Middle frontal gyrus (tissue), 1 donor: ENCODE data around the gene METRNL.
"Not testable (repeated sequence)": the region's sequence is repeated elsewhere in the genome, so short reads cannot be mapped to it uniquely, and the experiment has no call there.

Experiments used
- DNase-seq: peaks from one replicate; pipeline ENCODE4 v3.0.0-alpha.2; 2015; ENCODE audit warnings: low spot score; ENCODE audit errors: extremely low spot score

METRNL gene

DNA sequence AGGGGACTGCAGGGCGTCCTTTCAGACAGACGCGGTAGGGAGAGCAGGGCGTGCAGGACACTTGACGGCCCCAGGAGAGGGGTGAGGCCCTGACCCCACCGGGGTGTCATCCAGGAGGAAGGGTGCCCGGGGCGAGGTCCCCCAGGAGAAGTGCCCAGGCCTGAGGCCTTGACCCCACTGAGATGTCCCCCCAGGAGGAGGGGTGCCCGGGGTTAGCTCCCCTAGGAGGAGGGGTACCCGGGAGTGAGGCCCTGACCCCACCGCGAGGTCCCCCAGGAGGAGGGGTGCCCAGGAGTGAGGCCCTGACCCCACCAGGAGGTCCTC lies 27.2 kb upstream of the METRNL start:
- no peak for DNase-seq

DNA sequence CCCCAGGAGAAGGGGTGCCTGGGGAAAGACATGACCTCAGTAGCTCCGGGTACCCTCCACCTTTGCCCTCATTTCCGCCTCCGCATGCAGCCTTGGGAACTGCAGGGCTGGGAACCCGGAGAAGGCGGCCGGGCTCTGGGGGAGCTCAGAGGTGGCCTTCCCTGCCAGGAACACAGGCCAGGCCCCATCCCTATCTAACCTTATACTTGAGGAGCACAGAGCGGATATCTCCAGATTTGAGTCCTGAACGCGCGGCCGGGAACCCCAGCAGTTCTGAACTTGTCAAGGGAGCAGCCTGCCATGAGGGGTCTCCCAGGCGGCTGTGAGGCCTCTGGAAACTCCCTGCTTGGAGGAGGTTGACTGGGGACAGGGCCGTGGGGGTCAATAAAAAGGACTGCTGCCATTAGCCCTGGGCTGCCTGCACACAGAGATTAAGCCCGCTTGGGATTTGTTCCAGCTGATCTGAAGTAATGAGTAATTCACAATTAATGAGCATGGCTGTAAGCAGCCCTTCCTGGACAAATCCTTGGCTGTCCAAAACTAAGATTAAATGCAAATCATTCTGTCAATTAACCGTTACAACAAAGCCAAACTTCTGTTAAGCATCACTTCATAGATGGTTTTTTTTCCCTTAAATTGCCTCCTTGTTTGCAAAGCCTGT lies 26.3 kb upstream of the METRNL start:
- DNase-seq = no peak

DNA sequence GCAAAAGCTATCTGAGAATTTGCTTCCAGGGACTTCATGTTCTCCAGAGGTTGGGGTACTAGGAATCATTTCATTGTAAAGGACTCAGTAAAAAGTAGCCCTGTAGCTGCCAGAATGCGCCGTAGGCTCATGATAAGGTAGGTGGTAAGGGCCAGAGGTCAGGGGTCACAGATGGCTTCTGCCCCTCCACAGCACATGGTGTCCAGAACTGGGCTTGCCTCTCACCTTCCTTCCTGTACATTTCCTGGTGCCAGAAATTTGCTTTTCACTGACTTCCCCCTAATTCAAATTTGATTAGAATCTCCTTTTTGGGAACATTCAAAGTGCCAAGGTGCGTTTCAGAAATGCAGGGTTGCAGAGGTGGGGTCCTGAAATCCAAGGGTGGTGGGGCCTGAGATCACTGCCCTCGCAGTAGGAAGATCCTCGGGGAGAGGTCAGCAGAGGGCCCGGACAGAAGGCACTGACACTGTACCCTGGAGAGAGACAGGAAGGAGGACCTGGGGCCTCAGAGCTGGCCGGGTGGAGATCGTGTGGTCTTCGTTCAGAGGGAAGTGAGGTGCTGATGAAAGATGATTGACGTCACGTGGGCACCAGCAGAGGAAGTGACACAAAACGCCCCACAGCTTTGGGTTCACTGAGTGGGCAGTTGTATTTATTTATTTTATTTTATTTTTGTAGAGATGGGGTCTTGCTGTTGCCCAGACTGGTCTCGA lies 25.5 kb upstream of the METRNL start:
- DNase-seq = no peak

DNA sequence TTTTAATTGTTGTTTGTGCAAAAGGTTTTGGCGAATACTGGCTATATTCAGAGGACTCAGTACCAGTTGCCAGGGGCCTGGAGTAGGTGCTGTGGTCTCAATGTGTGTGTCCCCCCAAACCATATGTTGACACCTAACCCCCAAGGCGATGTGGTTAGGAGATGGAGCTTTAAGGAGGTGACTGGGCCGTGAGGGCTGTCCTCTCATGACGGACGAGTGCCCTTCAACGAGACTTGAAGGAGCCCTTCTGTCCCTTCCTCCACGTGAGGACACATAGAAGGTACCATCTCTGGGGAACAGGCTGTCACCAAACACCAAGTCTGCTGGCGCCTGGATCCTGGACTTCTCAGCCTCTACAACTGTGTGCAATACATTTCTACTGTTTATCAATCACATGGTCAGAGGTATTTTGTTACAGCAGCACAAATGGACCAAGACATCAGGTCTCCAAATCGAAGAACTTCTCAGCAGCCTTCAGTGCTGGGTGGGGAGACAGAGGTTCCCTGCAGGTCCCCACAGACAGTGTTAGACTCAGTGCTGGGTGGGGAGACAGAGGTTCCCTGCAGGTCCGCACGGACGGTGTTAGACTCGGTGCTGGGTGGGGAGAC lies 24.8 kb upstream of the METRNL start:
- no peak for DNase-seq

DNA sequence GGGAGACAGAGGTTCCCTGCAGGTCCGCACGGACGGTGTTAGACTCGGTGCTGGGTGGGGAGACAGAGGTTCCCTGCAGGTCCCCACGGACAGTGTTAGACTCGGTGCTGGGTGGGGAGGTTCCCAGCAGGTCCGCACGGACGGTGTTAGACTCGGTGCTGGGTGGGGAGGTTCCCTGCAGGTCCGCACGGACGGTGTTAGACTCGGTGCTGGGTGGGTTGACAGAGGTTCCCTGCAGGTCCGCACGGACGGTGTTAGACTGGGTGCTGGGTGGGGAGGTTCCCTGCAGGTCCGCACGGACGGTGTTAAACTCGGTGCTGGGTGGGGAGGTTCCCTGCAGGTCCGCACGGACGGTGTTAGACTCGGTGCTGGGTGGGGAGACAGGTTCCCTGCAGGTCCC lies 24.2 kb upstream of the METRNL start:
- not testable (repeated sequence) for DNase-seq

DNA sequence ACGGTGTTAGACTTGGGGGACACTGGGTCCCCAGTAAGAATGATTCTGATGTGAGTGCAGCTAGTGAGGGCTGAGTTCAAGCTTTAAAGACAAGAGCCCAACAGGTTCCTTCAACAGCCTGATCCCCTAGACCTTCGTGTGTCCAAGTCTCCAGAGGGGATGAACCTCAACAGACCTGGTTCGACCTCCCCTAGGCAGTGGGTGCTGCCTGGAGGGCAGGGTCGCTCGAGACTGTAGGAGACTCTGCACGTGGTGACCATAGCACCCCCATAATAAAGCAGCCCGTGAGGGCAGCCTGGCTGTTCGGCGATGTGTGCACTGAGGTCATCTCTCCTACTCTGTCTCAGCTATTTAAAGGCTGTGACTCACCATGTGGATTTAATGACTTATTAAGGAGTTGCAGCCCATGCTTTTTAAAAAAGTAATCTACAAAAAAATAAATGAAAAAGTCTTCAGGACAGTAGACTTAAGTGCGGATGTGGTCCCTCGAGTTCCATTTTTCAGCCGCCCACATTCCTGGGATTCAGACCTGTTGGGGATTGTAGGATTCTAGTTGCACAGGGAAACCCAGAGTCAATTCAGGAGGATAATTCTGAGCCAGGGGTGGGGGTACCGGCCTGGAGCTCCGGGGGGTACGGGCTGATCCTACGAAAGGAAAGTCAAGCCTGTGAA lies 23.4 kb upstream of the METRNL start:
- no peak for DNase-seq

DNA sequence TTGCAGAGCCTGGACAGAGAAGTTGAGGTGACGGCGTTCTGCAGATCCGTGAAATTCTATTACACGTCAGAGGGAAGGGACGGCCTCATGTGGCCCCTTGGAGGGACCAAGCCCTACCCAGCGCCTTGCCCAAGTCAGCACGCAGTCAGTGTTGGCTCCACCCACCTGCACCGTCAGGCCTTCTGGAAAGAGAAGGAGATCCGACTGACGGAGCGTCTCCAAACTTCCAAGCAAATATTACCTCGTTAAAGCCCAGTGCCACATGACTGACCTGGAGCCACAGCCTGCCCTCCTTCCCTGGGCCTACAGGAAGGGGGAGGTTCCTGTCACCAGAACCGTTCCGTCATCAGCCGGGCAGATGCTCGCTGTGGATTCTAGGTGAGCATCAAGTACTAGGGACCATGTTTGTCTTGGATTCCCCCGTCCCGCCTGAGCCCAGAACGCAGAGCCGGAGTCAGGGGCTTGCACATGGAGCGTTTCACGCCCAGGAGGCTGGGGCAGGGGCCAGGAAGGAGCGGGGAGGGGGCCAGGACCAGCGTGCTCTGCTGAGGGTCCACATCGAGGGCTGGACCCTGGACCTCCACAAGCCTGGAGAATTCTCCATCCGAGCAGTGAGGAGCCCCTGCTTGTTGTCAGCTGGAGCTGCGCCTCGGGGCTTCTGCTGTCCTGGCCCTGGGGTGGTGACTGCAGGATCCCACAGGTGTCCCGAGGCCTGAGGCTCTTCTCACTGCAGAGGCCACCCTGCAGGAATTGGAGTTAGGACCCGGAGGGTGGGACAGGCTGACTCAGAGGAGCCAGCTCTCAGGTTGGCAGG lies 22.6 kb upstream of the METRNL start:
- no peak for DNase-seq

DNA sequence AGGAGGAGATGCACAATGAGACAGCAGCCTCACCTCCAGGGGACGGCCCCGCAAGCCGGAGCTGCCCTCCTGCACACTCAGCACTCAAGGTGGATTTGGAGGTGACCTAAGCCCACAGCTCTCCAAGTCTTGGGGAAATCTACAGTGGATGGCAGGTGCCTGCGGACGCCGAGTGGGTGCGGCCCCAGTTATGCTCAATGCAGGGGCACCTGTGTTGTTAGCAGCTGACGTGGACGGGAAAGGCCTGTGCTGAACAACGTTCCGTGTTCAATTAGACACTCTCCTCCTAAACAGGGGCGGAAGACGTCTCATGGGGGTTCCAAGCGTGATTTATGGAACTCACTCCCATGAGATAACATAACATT lies 22.0 kb upstream of the METRNL start:
- no peak for DNase-seq

DNA sequence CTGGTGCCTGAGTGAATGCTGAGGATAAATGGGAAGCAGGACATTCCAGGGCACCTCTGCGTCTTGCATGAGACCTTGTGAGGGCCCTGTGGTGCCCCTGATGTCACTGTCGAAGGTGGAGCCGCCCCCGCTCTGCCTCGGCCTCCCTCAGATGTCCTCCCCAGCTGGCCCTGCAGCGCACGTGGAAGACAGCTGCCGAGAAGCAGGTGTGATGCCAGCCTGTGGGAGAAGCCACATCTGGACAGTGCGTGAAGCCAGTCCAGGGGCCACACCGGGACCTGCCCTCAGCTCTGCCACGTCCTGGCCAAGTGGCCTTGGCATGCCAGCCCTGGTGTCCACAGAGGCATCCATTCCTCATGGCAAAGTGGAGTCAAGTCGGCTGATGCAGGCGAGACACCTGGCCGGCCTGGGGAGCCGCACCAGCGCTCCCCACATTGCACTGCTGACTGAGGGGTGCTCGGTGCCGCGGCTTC lies 21.6 kb upstream of the METRNL start:
- no peak for DNase-seq

DNA sequence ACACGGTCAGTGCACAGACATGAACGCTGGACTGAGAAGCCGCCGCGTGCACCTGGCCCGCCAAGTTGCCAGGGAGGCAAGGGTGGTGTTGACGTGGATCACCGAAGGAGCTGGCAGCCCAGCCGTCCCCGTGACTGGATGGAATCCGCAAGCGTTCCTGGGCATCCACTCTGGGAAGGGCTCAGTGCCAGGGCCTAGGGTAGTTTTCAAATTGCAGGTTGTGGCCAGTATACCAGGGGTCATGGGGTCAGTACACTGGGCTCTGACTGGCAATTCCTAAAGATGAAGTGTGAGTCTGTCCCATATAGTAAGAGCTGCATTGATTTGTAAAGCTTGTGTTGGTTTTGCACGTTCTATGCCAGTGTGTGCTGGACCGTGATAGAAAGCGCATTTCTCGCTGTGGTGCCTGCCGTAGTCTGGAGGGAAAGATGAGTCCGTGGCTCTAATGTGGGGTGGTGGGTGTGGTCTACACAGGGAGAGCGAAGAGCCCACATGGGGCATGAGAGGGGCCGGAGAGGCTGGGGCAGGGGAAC lies 21.1 kb upstream of the METRNL start:
- DNase-seq = no peak

DNA sequence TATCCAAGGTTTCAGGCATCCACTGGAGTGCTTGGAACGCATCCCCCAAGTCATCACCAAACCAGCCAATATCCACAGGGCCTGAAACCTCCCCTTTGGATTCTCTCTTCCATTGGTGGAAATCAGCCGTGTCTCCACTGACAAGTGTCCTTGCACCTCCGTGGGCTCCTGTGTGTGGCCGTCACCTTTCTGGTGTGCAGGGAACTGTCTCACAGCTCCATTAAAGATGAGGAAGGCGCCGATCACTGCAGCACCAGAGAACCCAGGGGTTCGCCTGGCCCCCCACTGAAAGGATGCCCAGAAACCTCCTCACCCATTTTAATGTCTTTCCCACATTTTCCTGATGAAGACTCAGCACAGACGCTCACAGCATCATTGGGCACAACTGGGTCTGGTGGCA lies 17.8 kb upstream of the METRNL start:
- DNase-seq = no peak

DNA sequence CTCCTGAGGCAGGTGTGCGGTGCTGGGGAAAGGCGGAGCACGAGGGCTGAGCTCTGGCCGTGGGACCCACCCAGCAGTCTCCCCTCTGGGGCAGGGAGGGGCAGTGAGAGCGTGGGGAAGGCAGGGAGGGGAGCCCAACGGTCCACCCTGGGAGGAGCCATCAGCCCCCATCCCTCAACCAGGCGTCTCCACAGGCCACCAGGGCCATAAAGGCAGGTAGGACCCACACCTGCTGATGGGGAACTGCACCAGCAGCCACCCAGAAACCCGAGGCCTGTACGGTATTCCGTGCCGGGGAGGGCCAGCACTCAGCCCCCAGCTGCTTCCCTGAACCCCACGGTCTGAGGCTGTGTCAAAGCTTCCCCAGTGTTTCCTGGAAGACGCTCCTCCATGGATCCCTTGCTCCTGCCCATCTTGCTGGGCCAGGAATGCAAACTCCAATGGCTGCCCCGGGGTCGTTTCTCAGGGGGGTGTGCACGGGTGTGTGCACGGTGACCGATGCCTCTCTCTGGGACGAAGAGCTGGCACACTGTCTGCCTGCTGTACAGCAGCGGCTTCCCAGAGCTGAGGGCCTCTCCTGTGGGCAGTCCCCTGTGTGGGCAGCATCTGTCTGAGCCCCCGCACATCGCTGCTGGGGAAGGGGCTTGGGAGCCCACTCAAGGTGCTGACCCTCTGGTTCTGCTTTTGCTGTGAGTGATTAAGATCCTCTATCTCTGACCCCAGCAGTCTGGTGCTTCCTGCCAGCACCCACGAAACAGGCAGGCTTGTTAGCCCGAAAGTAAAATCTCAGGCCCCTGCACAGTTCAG lies 17.2 kb upstream of the METRNL start:
- no peak for DNase-seq

DNA sequence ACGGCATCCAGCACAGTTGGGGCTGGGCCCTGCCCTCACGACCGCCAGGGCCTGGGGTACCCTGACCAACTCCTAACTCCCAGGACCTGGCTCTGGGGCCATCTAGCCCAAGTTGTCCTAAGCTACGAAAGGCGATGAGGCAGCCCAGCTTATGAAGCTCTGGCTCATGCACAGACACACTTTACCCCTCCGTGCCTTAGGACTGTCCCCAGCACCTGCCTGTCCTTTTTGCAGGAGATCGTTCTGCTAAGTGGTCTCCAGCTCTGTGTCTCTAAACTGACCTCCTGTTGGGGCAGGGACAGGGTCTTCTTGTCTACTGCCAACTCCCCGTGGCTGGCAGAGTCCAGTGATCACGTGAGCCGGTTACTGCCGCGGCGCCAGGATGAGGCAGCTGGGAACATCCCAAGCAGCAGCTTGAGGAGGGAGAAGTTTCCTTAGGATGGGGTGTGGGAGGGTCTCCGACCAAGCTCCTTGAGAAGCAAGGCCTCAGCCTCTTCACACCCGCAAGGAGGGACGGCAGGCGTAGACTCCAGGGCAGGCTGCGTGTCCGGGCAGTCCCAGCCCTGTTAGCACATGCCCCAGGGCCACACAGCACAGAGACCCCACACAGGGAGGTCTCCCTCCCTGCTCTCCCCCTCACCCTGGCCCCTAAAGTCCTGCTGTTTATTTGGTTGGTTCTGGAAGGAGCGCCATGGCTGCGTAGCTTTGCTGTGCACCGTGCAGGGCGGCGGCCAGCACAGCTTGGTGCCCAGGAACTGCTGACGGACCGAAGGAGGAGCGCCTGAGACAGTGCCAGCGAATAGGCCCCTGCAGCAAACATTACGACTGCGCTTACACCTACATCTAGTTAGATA lies 16.4 kb upstream of the METRNL start:
- DNase-seq = no peak

DNA sequence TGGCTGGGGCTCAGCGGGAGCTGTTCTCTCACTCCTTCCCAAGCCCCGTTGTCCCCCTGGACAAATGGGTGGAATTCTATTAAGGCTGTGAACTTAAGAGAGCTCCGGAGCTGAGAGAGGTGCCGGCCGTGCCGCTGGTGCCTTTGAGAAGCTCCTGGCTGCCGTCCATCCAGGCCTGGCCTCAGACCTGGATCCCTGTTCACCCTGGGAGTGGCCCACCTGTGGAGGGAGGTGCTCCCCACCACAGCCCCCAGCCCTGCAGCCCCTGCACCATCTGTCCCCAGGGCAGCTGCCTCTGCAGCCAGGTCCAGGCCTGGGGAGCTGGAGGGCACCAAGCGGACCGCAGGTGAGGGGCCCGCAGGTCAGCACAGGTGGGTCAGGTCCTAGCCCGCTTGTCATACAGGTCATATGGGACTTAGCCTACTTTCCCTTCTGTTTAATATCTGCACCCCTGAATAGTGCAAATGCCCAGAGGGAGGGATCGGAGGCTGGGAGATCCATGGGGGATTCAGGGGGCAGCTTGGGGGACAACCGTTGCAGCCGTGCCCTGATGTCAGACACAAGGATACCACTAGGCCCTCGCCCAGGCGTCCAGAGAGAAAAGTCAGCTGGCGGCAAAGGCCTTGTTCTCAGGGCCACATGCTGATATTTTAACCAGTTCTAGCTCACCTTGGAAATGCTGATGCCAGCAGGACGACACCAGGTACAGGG lies 15.2 kb upstream of the METRNL start:
- DNase-seq = no peak

DNA sequence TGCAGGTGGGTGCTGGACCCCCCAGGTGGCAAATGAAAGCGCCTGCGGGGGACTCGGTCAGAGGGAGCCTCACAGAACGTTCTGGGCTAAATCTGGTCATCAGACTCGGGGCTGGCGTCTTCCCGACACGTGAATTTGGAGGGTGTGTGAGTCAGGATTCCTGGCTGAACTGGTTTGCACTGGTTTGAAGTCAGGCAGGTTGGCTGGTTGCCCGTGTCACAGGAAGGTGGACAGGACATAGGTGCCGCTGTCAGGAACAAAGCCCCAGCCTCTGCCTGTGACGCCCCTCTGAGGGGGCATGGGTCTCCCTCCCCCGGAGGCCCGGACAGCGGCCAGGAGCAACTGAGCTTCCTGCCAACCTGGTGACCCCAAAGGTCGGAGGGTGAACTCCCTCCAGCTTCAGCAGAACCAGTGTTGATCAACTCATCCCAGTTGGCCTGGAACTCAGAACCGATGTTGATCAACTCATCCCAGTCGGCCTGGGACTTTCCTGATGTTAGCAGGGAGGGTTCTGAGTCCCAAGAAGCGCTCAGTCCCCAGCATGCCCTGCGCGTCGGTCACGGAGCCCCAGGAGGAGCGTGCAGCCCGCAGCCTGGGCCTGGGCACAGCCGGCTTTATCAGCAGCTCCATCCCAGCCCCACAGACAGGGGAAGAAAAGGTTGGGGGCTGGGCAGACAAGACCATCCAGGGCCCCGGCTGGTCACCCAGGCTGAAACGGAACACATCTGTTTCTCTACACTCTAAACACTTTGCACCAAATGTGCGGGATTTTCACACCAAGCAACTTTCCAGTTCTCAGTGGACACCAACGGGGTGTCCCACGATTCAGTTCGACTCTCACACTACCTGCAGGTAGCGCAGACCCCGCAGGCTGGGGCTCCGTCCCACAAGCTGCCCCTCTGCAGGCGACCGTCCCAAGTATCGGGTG lies 14.4 kb upstream of the METRNL start:
- DNase-seq = no peak

DNA sequence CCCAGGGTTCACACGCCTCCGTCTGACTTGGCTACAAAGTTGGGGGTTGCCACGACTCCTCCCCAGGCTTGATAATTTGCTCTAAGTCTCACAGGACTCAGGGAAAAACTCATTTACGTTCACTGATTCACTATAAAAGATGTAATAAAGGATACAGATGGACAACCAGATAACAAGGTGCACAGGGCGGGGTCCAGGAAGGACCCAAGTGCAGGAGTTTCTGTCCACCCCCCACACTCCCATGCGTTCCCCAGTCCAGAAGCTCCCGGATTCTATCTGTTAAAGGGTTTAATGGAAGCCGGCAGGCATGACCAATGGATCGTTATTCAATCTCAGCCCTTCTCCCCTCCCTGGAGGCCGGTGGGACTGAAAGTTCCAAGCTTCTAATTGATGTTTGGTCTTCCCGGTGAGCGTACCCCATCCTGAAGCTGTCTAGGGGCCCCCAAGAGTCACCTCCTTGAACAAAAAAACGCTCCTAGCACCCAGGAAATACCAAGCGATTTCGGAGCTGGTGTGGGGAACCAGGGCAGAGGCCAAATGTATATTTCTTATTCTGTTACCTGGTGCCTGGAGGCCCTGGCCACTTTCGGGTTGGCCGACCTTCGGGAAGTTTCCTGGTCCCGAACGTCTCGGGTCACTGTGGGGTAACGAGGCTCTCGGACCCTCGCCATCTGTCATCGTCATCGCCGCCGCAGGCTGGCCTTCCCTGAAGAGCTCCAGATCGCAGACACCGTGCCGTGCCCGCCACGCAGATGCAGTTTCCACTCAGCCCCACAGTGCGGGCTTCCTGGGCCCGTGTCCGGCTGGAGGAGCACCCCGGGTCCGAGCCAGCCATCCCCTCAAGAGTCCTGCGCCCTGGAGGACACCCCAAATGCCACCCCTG lies 13.5 kb upstream of the METRNL start:
- DNase-seq = no peak

DNA sequence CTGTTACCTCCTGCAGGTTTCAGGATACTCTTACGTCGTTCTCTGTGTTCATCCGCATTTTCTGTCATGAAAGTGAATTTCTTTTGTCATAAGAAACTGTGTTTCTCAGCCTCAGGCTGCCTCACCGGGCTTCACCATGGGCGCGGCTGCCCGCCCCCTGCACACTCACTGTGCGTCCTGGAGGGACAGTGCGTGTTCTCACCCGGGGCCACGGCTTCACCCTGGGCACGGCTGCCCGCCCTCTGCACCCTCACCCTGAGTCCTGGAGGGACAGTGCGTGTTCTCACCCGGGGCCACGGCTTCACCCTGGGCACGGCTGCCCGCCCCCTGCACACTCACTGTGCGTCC lies 12.9 kb upstream of the METRNL start:
- not testable (repeated sequence) for DNase-seq
